GM23338 (cell line): ENCODE measurements around the gene SLC20A1. TPM values are rescaled to one million over a fixed set of nuclear protein-coding genes. Genes with fewer than 3 reads are reported as not detected.

Experiments
- ATAC-seq: fragments of 200-7000 bp; cut with Tn5 transposase; 3 replicates; pipeline ENCODE4 v1.9.1; 2020
- DNase-seq: peaks from one replicate; pipeline ENCODE4 v3.0.0-alpha.2; 2015; ENCODE audit warnings: low spot score
- H2AFZ ChIP-seq: fragments of 200-600 bp; sonication (generic); 2 replicates; pipeline ENCODE4 v1.8.0; 2016; ENCODE audit warnings: antibody characterized with exemption, mild to moderate bottlenecking, moderate library complexity
- H3F3A ChIP-seq: fragments of 200-600 bp; sonication (generic); replicated peaks from 2 replicates; pipeline ENCODE4 v1.8.0; 2017; ENCODE audit warnings: antibody characterized with exemption, mixed run types, low read depth
- H3K27ac ChIP-seq: fragments of 200-600 bp; sonication (generic); 2 replicates; pipeline ENCODE4 v1.6.1; 2016; ENCODE audit warnings: low read depth
- H3K27me3 ChIP-seq: fragments of 200-600 bp; sonication (generic); 2 replicates; pipeline ENCODE4 v1.8.0; 2016; ENCODE audit warnings: mild to moderate bottlenecking, mixed run types, moderate library complexity; ENCODE audit not compliant: insufficient read depth
- H3K36me3 ChIP-seq: fragments of 200-600 bp; sonication (generic); 2 replicates; pipeline ENCODE4 v1.8.0; 2016; ENCODE audit warnings: mild to moderate bottlenecking; ENCODE audit not compliant: insufficient read depth
- H3K4me1 ChIP-seq: fragments of 200-600 bp; sonication (generic); 2 replicates; pipeline ENCODE4 v1.8.0; 2016; ENCODE audit warnings: mild to moderate bottlenecking, moderate library complexity; ENCODE audit not compliant: insufficient read depth
- H3K4me2 ChIP-seq: fragments of 200-600 bp; sonication (generic); 2 replicates; pipeline ENCODE4 v1.7.1; 2017; ENCODE audit warnings: mixed run types
- H3K4me3 ChIP-seq: fragments of 200-600 bp; sonication (generic); 2 replicates; pipeline ENCODE4 v1.6.1; 2016; ENCODE audit warnings: mixed run types
- H3K79me2 ChIP-seq: fragments of 200-600 bp; sonication (generic); replicated peaks from 2 replicates; pipeline ENCODE4 v1.8.0; 2017; ENCODE audit warnings: mild to moderate bottlenecking; ENCODE audit not compliant: insufficient read depth
- H3K9me2 ChIP-seq: fragments of 200-600 bp; sonication (generic); 2 replicates; pipeline ENCODE4 v1.8.0; 2017; ENCODE audit not compliant: insufficient read depth
- H4K20me1 ChIP-seq: fragments of 200-600 bp; sonication (generic); replicated peaks from 2 replicates; pipeline ENCODE4 v1.8.0; 2017; ENCODE audit warnings: mild to moderate bottlenecking; ENCODE audit not compliant: insufficient read depth
- H3K27ac Mint-ChIP-seq: 2 replicates; pipeline ENCODE4 v1.8.0; 2020; ENCODE audit warnings: inconsistent platforms, mild to moderate bottlenecking, moderate library complexity, mixed read lengths
- H3K27me3 Mint-ChIP-seq: 3 replicates; pipeline ENCODE4 v1.8.0; 2022; ENCODE audit warnings: low read depth, mild to moderate bottlenecking, moderate library complexity, mixed read lengths, inconsistent platforms; ENCODE audit not compliant: insufficient read depth, poor library complexity
- H3K36me3 Mint-ChIP-seq: 3 replicates; pipeline ENCODE4 v1.8.0; 2021; ENCODE audit warnings: low read depth, mild to moderate bottlenecking, inconsistent platforms, moderate library complexity, mixed read lengths
- H3K4me1 Mint-ChIP-seq: 3 replicates; pipeline ENCODE4 v1.8.0; 2020; ENCODE audit warnings: mild to moderate bottlenecking, inconsistent platforms, mixed read lengths
- H3K4me3 Mint-ChIP-seq: 3 replicates; pipeline ENCODE4 v1.8.0; 2021; ENCODE audit warnings: moderate library complexity, mild to moderate bottlenecking, inconsistent platforms, mixed read lengths
- H3K9me3 Mint-ChIP-seq: 3 replicates; pipeline ENCODE4 v1.8.0; 2020; ENCODE audit warnings: moderate library complexity, mild to moderate bottlenecking, inconsistent platforms, mixed read lengths
- ETS1 ChIP-seq: IDR thresholded peaks from 2 replicates; pipeline ENCODE4 v1.6.1; 2016; ENCODE audit warnings: antibody characterized with exemption
- EZH2 ChIP-seq: fragments of 200-600 bp; sonication (generic); IDR thresholded peaks from one replicate; pipeline ENCODE4 v1.8.0; 2017; ENCODE audit warnings: antibody characterized with exemption, mild to moderate bottlenecking, low read depth; ENCODE audit not compliant: unreplicated experiment
- JUNB ChIP-seq: IDR thresholded peaks from one replicate; pipeline ENCODE4 v1.6.1; 2016; ENCODE audit warnings: antibody characterized with exemption; ENCODE audit not compliant: unreplicated experiment
- NANOG ChIP-seq: IDR thresholded peaks from 2 replicates; pipeline ENCODE4 v1.6.1; 2016; ENCODE audit warnings: antibody characterized with exemption, borderline replicate concordance
- STAT1 ChIP-seq: IDR thresholded peaks from one replicate; pipeline ENCODE4 v1.6.1; 2016; ENCODE audit warnings: antibody characterized with exemption; ENCODE audit not compliant: unreplicated experiment
- ZNF462 ChIP-seq: fragments of 250-450 bp; sonication (Bioruptor Pico); IDR thresholded peaks from 2 replicates; pipeline ENCODE4 v1.5.0; 2020; ENCODE audit warnings: mild to moderate bottlenecking, moderate library complexity
- polyA plus RNA-seq: library from polyadenylated mRNA; unstranded; fragments of >200 nt; fragmentation: Nextera tagmentation; extraction: Ambion mirVana; gene quantifications from 2 replicates; pipeline ENCODE4 v1.2.1, GENCODE V29; 2016
- total RNA-seq: library from RNA; depleted of rRNA; stranded (reverse); fragments of >200 nt; shearing (Covaris generic); gene quantifications from 2 replicates; pipeline ENCODE4 v1.2.3, GENCODE V29; 2014
- TF ChIP-seq, protein P1 (sequence below), 2 experiments: fragments of 200-600 bp in 1 of 2; sonication (generic) in 1 of 2; conservative IDR thresholded peaks; 2 replicates each; pipeline versions ENCODE4 v1.5.1 to v1.6.1; 2016 to 2017; ENCODE audit warnings: antibody characterized with exemption in 2 of 2, low read depth in 2 of 2, mild to moderate bottlenecking in 2 of 2, moderate library complexity in 1 of 2

The SLC20A1 gene
- total and polyA plus RNA-seq, 2 experiments from 2014 or later, result 52.9 to 84.3 TPM

GRCh38 chr2:112686348-112687217 lies 40.8 kb downstream of the SLC20A1 start:
- Mint-ChIP-seq H3K9me3 (no peaks in the 10 kb centered on the region), H3K27me3 (peaks cover 2% of the 10 kb centered on the region), H3K4me1 (no peaks in the 10 kb centered on the region; the same call in 1 of the 3 replicates), H3K36me3 (no peaks in the 10 kb centered on the region), H3K4me3 (no peak overlapping the region), H3K27ac (no peak overlapping the region)
- Histone ChIP-seq H3F3A (no peaks in the 10 kb centered on the region), H3K36me3 (no peaks in the 10 kb centered on the region), H3K27me3 (no peaks in the 10 kb centered on the region), H3K27ac (no peak overlapping the region), H2AFZ (peak overlapping the region; percentile 38; the same call in 1 of the 2 replicates), H3K9me2 (no peaks in the 10 kb centered on the region), H3K79me2 (no peaks in the 10 kb centered on the region), H4K20me1 (no peaks in the 10 kb centered on the region), H3K4me2 (no peak overlapping the region), H3K4me1 (no peaks in the 10 kb centered on the region), H3K4me3 (no peak overlapping the region)
- no peak for ATAC-seq
- TF ChIP-seq EZH2 (no peak), NANOG (no peak), JUNB (no peak), ZNF462 (CRISPR knock-in tag) (no peak), ETS1 (no peak), STAT1 (no peak)
- TF ChIP-seq, protein P1, sequence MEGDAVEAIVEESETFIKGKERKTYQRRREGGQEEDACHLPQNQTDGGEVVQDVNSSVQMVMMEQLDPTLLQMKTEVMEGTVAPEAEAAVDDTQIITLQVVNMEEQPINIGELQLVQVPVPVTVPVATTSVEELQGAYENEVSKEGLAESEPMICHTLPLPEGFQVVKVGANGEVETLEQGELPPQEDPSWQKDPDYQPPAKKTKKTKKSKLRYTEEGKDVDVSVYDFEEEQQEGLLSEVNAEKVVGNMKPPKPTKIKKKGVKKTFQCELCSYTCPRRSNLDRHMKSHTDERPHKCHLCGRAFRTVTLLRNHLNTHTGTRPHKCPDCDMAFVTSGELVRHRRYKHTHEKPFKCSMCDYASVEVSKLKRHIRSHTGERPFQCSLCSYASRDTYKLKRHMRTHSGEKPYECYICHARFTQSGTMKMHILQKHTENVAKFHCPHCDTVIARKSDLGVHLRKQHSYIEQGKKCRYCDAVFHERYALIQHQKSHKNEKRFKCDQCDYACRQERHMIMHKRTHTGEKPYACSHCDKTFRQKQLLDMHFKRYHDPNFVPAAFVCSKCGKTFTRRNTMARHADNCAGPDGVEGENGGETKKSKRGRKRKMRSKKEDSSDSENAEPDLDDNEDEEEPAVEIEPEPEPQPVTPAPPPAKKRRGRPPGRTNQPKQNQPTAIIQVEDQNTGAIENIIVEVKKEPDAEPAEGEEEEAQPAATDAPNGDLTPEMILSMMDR (conservative IDR thresholded peaks at IDR 0.05; ENCODE audit: low read depth in 2 of 2), result no peak
- DNase-seq, result no peak
